Activated naive CD4-positive, alpha-beta T cell treated with anti-CD3 and anti-CD28 coated beads for 36 hours (primary cell): ENCODE data around the gene NT5C. TPM values are rescaled to one million over a fixed set of nuclear protein-coding genes. Genes with fewer than 3 reads are reported as not detected.
A peak's percentile ranks its signal among the peaks of the same experiment; 100 is the strongest.

ENCODE experiments used
- CTCF ChIA-PET: fragments of 350-600 bp; sonication (Branson Sonifier 250); formaldehyde crosslinking; loops from one replicate; lab custom pipeline; 2021; ENCODE audit warnings: antibody characterized with exemption; lab: Charles Lee
- DNase-seq: peaks from one replicate; pipeline ENCODE4 v3.0.0-alpha.2; 2020
- H3K27ac Mint-ChIP-seq: one replicate; pipeline ENCODE4 v1.8.0; 2021; ENCODE audit warnings: mild to moderate bottlenecking, mixed read lengths
- H3K27me3 Mint-ChIP-seq: one replicate; pipeline ENCODE4 v1.8.0; 2021; ENCODE audit warnings: low read depth, mixed read lengths
- H3K36me3 Mint-ChIP-seq: one replicate; pipeline ENCODE4 v1.8.0; 2021; ENCODE audit warnings: low read depth, mixed read lengths
- H3K4me1 Mint-ChIP-seq: one replicate; pipeline ENCODE4 v1.8.0; 2021; ENCODE audit warnings: low read depth, mixed read lengths
- H3K4me3 Mint-ChIP-seq: one replicate; pipeline ENCODE4 v1.8.0; 2021; ENCODE audit warnings: mild to moderate bottlenecking, moderate library complexity, mixed read lengths
- H3K9me3 Mint-ChIP-seq: one replicate; pipeline ENCODE4 v1.8.0; 2021; ENCODE audit warnings: mixed read lengths
- intact Hi-C: fragments of 100-400 bp; cut with micrococcal nuclease; formaldehyde crosslinking; loops from one replicate; pipeline ENCODE4 v1.15.1; 2023
- total RNA-seq, 2 experiments: library from RNA; stranded (reverse); gene quantifications; one replicate each; pipeline ENCODE4 v1.2.3, GENCODE V29; 2021

The NT5C gene
- total RNA-seq, 2 experiments from 2014 or later: 49.7 to 55.2 TPM

DNA sequence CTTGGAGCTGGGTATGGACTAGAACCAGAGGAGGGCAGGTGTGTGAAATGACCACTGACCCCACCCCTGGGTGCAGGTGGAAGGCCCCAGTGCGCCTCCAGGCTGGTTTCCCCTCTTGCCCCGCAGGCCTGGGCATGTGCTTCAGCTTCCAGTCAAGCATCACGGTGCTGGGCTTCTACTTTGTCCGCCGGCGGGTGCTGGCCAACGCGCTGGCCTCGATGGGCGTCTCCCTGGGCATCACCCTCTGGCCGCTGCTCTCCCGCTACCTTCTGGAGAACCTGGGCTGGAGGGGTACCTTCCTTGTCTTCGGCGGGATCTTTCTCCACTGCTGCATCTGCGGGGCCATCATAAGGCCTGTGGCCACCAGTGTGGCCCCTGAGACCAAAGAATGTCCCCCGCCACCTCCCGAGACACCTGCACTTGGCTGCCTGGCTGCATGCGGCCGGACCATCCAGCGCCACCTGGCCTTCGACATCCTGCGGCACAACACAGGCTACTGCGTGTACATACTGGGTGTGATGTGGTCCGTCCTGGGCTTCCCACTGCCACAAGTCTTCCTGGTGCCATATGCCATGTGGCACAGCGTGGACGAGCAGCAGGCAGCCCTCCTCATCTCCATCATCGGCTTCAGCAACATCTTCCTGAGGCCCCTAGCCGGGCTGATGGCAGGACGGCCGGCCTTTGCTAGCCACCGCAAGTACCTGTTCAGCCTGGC, 31.5 kb downstream of the NT5C start:
- H3K27me3 Mint-ChIP-seq: no peaks in the 10 kb centered on the region
- no peak for DNase-seq
- no peaks in the 10 kb centered on the region for H3K36me3 Mint-ChIP-seq
- no peak overlapping the region for H3K27ac Mint-ChIP-seq
- CTCF ChIA-PET: no interaction called here
- H3K4me3 Mint-ChIP-seq: no peak overlapping the region
- no peaks in the 10 kb centered on the region for H3K4me1 Mint-ChIP-seq
- intact Hi-C loops: no loop called here
- H3K9me3 Mint-ChIP-seq: no peaks in the 10 kb centered on the region

- intact Hi-C loops: no loop called here
- no peak overlapping the region for H3K27ac Mint-ChIP-seq
- H3K9me3 Mint-ChIP-seq: no peaks in the 10 kb centered on the region
- CTCF ChIA-PET: no interaction called here
- no peak overlapping the region for H3K4me3 Mint-ChIP-seq
- H3K4me1 Mint-ChIP-seq: no peaks in the 10 kb centered on the region
- DNase-seq: no peak
- H3K27me3 Mint-ChIP-seq: no peaks in the 10 kb centered on the region
- H3K36me3 Mint-ChIP-seq: no peaks in the 10 kb centered on the region
Measured at GRCh38 chr17:75098861-75099260, 32.7 kb downstream of the NT5C start.

GRCh38 chr17:75097865-75098264, 33.7 kb downstream of the NT5C start:
- Mint-ChIP-seq H3K27me3 (no peaks in the 10 kb centered on the region), H3K4me1 (no peaks in the 10 kb centered on the region), H3K4me3 (no peak overlapping the region), H3K27ac (no peak overlapping the region), H3K9me3 (no peaks in the 10 kb centered on the region), H3K36me3 (no peaks in the 10 kb centered on the region)
- CTCF ChIA-PET: interaction anchor here (0.9 kb wide), 1 partner anchor 16 kb away, joined by 4 read pairs; no protein-coding TSS in a partner anchor
- intact Hi-C loops: no loop called here
- DNase-seq: no peak

- Mint-ChIP-seq H3K4me3 (no peak overlapping the region), H3K4me1 (peaks cover 4% of the 10 kb centered on the region), H3K27me3 (no peaks in the 10 kb centered on the region), H3K9me3 (no peaks in the 10 kb centered on the region), H3K27ac (no peak overlapping the region), H3K36me3 (no peaks in the 10 kb centered on the region)
- CTCF ChIA-PET: interaction anchor here (1.8 kb wide), 1 partner anchor 10 kb away, joined by 5 read pairs; no protein-coding TSS in a partner anchor
- no peak for DNase-seq
- intact Hi-C loops: no loop called here
Measured at GRCh38 chr17:75096082-75096625, 35.4 kb downstream of the NT5C start.

DNA sequence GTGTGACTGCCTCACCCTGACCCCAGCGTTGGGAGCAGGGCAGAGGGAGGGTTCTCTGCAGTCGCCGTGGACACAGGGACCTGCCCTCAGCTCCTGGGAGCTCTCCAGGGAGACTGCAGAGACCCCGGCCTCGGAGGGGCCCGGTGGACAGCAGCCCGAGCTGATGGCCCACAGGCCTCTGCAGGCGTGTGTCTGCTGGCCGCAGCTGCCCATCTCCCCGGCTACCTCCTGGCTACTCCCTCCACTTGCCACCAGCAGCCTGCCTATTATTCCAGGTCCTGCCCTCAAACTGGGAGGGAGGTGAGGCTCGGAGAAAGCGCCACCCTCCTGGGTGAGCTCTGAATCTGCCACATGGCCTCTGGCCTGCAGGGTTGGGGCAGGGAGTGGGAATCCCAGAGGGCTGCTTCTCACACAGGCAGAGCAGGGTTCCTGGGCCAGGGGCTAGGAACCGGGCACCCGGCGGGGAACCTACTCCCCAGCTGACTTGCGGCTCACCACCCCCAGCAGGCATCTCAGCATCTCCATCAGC, 36.6 kb downstream of the NT5C start:
- DNase-seq: no peak
- H3K9me3 Mint-ChIP-seq: no peaks in the 10 kb centered on the region
- H3K27me3 Mint-ChIP-seq: no peaks in the 10 kb centered on the region
- H3K27ac Mint-ChIP-seq: no peak overlapping the region
- peaks cover 7% of the 10 kb centered on the region for H3K4me1 Mint-ChIP-seq
- H3K4me3 Mint-ChIP-seq: no peak overlapping the region
- H3K36me3 Mint-ChIP-seq: no peaks in the 10 kb centered on the region
- intact Hi-C loops: no loop called here
- CTCF ChIA-PET: interaction anchor here (1.8 kb wide), 1 partner anchor 11 kb away, joined by 5 read pairs; no protein-coding TSS in a partner anchor

DNA sequence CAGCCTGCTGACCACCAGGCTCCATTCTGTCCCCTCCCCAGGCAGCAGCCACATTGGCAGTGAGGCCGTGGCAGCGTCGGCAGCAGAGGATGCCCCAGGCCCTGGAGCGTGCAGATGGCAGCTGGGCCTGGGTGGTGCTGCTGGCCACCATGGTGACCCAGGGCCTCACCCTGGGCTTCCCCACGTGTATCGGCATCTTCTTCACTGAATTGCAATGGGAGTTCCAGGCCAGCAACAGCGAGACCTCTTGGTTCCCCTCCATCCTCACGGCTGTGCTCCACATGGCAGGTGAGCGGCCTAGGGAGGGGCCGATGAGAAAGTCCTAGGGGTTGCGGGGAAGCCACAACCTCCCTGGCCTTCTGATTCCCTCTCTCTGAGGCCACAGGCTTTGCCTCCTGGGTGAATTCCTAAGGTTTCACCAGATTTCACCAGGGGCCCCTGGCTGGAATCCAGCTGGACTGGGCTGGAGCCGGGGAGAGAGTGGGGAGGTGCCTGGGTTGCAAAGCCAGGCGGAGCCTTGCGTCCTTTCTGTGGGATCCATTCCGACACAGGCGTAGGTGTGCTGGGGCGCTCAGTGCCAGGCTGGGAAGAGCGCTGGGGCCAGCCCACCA, 37.9 kb downstream of the NT5C start:
- Mint-ChIP-seq H3K27me3 (no peaks in the 10 kb centered on the region), H3K4me3 (no peak overlapping the region), H3K27ac (no peak overlapping the region), H3K4me1 (peaks cover 20% of the 10 kb centered on the region), H3K36me3 (no peaks in the 10 kb centered on the region), H3K9me3 (no peaks in the 10 kb centered on the region)
- intact Hi-C loops: no loop called here
- no peak for DNase-seq
- CTCF ChIA-PET: no interaction called here

GRCh38 chr17:75091855-75092327, 39.7 kb downstream of the NT5C start:
- no peaks in the 10 kb centered on the region for H3K9me3 Mint-ChIP-seq
- peaks cover 27% of the 10 kb centered on the region for H3K4me1 Mint-ChIP-seq
- no peaks in the 10 kb centered on the region for H3K27me3 Mint-ChIP-seq
- H3K27ac Mint-ChIP-seq: no peak overlapping the region
- H3K4me3 Mint-ChIP-seq: no peak overlapping the region
- CTCF ChIA-PET: no interaction called here
- no peak for DNase-seq
- H3K36me3 Mint-ChIP-seq: no peaks in the 10 kb centered on the region
- intact Hi-C loops: no loop called here

GRCh38 chr17:75090871-75091854, 40.4 kb downstream of the NT5C start:
- no peaks in the 10 kb centered on the region for H3K36me3 Mint-ChIP-seq
- H3K27ac Mint-ChIP-seq: no peak overlapping the region
- DNase-seq: no peak
- peaks cover 31% of the 10 kb centered on the region for H3K4me1 Mint-ChIP-seq
- intact Hi-C loops: no loop called here
- no peak overlapping the region for H3K4me3 Mint-ChIP-seq
- H3K27me3 Mint-ChIP-seq: no peaks in the 10 kb centered on the region
- H3K9me3 Mint-ChIP-seq: no peaks in the 10 kb centered on the region
- CTCF ChIA-PET: interaction anchor here (0.7 to 1.1 kb wide), 3 partner anchors 25 to 133 kb away, joined by 3 to 5 read pairs (median 5); no protein-coding TSS in a partner anchor

- Mint-ChIP-seq H3K4me3 (peak overlapping the region; percentile 70), H3K36me3 (no peaks in the 10 kb centered on the region), H3K27ac (no peak overlapping the region), H3K9me3 (no peaks in the 10 kb centered on the region), H3K27me3 (no peaks in the 10 kb centered on the region), H3K4me1 (peaks cover 43% of the 10 kb centered on the region)
- intact Hi-C loops: loop anchor here (2.0 to 5.0 kb wide), 3 partner anchors 20 to 126 kb away; partner anchors contain the start of genes ARMC7, ATP5PD and KCTD2
- CTCF ChIA-PET: interaction anchor here (0.6 to 1.9 kb wide), 8 partner anchors 12 to 127 kb away, joined by 3 to 8 read pairs (median 4); no protein-coding TSS in a partner anchor
- peak; percentile 37 for DNase-seq
Measured at GRCh38 chr17:75088465-75089417, 42.8 kb downstream of the NT5C start.

GRCh38 chr17:75087558-75088453, 43.7 kb downstream of the NT5C start, which contains the start of gene SLC16A5:
Gene SLC16A5 (plus strand): TSS chr17:75087954. CDS start chr17:75093637, 5,683 bp downstream.
- H3K27me3 Mint-ChIP-seq: no peaks in the 10 kb centered on the region
- no peaks in the 10 kb centered on the region for H3K9me3 Mint-ChIP-seq
- H3K27ac Mint-ChIP-seq: peak within 1 kb of the TSS; percentile 56
- CTCF ChIA-PET: interaction anchor here (0.6 to 1.9 kb wide), 7 partner anchors 11 to 126 kb away, joined by 3 to 8 read pairs (median 5); no protein-coding TSS in a partner anchor
- H3K36me3 Mint-ChIP-seq: no peaks in the 10 kb centered on the region
- peaks cover 44% of the 10 kb centered on the region for H3K4me1 Mint-ChIP-seq
- H3K4me3 Mint-ChIP-seq: peak within 1 kb of the TSS; percentile 70
- DNase-seq: peak; percentile 58
- intact Hi-C loops: loop anchor here (2.0 to 5.0 kb wide), 3 partner anchors 21 to 126 kb away; partner anchors contain the start of genes ARMC7, ATP5PD and KCTD2
